Ammon's horn (tissue), 1 donor: ENCODE measurements around the gene SMPX.
A peak's percentile ranks its signal among the peaks of the same experiment; 100 is the strongest.

ENCODE experiments used
- DNase-seq: peaks from one replicate; pipeline ENCODE4 v3.0.0-alpha.2; 2016; ENCODE audit warnings: low spot score

The SMPX gene

GRCh38 chrX:21744060-21744459, 13.9 kb downstream of the SMPX start:
- no peak for DNase-seq

DNA sequence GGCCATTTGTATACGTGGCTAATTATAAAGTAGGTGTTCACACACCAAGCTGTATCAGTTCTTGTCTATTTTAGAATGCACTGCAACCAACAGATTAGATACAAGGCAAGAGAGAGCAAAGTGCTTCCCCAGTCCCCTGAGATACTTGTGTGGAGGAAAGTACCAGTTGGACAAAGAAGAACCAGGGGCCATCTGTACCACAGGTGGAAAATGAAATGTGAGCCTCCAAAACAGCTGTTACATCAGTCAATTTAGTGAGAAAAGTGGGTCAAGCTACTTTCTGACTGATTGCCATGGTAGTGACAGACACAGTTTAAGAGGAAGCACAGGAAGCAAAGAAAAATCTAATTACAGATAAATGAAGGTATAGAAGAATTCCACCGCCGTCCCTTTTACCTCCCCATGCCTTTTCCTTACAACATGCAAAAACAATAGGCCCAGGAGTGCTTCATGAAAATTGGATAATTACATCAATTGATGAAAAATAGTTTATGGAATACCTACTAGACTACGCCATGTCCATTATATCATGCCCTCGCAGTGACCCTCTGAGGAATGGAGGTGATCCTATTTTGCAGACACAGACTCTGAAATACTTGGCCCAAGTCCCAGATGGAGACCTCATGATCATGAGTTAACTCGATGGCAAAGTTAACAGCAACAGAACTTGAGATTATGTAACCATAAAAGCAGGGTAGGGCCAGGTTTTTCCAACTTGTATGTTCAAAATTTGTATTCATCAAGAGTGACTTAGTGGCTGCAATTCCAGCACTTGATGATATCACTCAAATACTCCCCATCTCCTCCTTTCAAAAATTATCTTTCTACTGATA, 15.8 kb downstream of the SMPX start:
- DNase-seq: no peak

- no peak for DNase-seq
Observed at GRCh38 chrX:21741364-21741763, 16.6 kb downstream of the SMPX start.

GRCh38 chrX:21740329-21741274, 17.3 kb downstream of the SMPX start:
- DNase-seq: no peak

GRCh38 chrX:21738950-21739287, 19.0 kb downstream of the SMPX start:
- DNase-seq: no peak

DNA sequence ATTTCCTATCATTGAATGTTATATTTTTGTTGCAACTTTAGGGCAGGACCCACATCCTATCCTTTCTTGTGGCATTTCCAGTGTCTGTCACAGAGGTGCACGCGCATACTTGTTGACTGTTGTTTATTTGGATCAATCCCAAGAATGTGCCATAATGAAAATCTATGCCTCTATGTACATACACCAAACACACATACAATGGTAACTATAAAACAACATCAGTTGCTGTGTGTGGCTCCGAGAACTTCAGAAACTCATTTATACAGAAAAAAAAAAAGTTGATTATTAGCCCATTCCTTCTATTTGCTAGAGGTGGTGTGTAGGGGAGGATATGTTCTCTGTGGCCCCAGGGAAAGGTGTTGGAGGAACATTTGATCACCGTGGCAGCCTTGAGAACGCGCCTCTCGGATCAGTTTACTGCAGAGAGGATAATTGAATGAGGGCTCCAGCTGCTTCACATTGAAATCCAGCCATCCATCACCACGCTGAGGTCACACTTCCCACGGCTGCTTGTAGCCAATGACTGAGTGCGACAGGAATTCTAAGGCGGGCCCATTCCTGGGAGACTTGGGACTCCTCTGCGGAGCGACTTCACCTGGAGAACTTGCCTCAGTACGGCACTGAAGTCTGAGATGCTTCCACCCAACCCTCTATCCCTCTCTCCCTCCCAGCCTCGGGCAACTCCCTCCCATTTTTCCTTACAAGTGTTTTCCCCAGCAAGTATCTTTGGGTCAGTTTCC, 19.5 kb downstream of the SMPX start:
- DNase-seq: no peak

- DNase-seq: no peak
Observed at GRCh38 chrX:21735768-21736127, 22.2 kb downstream of the SMPX start.

- no peak for DNase-seq
Observed at GRCh38 chrX:21735038-21735767, 22.7 kb downstream of the SMPX start.

DNA sequence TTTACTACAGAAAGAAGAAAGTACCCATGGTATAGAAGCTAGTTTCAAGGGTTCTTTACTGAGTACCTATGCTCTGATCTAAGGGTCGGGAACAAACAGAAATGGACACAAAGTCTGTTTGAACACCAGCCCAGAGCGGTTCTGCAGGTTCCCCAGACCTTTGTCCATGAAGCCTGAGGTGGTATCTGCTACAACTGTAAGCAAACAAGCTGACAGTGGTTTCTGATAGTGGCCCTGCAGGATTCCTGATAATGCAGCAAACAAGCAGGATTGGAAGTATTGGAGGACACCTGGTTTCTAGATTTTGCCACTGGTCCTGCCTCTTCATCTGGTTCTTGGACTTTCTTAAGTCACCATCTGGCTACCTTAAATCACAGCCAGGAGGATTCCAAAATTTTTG, 23.7 kb downstream of the SMPX start:
- DNase-seq: no peak

DNA sequence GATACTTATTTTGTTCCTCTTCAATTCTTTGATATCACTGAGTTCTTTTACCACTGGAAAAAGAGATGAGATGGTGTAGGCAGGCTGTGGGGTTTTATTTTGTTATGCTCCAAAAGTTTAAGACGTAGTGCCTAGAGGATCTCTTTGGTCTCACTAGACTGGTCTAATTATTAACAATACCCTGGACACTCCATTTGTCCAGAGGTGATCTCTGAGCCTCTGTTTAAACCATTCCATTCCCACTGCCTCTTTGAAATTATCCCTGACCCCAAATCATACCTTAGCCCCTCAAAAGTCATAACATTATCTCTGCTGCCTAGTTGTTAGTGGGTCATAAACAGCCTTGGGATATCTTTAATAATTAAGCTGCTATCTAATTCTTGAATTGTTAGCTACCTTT, 24.2 kb downstream of the SMPX start:
- DNase-seq: no peak

DNA sequence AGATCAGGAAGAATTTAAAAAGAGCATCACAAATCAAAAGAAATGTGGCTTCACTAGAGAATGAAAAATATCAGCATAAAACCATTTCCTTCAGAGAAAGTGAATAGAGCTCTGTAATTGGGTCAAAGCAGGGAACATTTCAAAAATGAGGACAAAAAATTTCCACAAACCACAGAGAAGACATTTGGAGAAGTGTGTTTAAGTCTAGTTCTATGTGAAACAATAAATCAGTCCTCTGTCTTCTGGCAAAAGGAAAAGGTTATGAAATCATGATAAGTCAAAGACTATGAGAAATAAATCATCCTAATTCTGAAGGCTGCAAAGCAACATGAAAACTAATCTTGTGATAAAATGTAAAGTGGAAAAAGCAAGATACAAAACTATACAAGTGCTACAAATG, 27.9 kb downstream of the SMPX start:
- DNase-seq: no peak

DNA sequence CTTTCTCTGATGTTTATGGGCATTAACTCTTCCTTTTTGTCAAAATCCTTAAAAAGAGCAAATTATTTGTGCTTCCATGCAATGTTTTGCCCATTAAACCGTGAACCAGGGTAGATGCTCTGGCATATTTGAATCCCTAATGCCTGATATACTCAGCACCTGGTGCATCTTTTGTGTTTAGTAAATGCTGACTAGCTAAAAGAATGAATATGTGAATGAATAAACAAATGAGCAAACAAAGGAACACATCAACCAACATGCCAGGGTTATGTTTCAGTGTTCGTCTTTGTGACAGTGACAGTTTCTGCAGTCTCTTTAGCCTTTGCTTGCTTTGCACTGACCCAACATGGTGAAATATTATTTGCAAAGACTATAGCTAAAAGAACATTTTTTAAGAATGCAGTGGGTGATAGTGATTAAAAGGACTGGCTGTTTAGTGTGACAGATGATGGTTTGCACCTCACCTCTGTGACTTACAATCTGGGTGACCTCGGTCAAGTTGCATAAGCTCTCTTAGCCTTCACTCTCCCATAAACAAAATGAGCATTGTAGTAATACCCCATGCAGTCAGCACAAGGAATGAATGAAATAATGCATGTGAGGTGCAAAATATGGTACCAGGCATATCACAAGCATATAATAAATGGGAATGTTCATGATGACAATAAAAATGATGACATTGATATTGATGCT, 29.5 kb downstream of the SMPX start:
- no peak for DNase-seq

GRCh38 chrX:21725916-21726315, 32.0 kb downstream of the SMPX start:
- no peak for DNase-seq

GRCh38 chrX:21725496-21725895, 32.4 kb downstream of the SMPX start:
- peak; percentile 25 for DNase-seq

- no peak for DNase-seq
Observed at GRCh38 chrX:21723814-21724213, 34.1 kb downstream of the SMPX start.

- no peak for DNase-seq
Observed at GRCh38 chrX:21723084-21723483, 34.8 kb downstream of the SMPX start.

- DNase-seq: no peak
Observed at GRCh38 chrX:21721195-21721594, 36.7 kb downstream of the SMPX start.

DNA sequence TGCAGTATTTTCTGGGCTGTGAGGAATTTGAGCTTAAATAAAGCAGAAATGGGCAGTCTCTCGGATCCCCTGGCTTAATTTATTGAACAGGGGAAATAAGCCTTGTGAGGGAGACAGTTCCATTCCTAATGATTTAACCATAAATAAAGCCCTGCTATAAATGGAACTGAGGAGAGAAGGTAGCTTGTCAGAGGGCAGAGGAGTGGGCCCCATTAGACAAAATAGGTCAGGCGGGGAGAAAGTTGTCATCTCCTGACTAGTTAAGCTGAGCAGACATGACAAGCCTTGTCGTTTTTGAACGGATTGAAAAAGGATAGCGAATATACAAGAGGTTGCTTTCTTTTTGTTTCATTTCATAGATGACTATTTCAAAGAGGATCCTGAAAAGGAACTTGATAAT, 39.3 kb downstream of the SMPX start:
- DNase-seq: no peak

DNA sequence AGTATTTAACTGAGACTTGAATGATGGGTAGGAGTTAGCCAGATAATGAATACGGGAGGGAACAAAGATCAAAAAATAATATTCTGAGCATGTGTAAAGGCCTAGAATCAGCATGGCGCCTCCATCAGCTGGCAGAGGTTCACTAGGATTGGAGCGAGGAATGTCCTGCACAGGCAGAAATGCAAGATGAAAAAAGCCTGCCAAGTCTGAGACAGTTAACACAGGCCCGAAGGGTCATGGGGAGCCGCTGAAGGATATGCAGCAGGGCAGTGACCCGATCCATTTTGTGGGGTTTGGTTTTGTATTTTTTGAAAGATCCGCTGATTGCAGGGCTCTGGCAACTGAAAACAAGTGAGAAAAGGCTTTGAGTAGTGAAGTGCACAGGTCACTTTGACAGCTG, 40.1 kb downstream of the SMPX start:
- DNase-seq: no peak

DNA sequence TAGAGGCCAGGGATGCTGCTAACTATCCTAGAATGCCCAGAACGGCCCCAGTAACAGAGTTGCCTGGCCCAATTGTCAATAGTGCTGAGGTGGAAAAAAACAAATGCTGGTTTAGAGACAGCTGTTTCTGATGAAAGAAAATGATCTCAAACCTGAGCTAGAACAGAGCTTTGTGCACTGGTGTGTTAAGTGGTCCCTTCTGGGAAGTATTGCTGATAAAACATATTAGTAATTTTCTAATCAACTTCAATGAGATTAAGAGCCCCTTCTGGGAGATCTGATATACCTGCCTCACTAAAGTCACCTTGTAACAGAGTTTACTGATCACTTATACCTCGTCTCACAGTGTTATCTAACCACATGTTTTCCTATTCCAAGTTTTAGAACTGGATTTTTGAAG, 42.1 kb downstream of the SMPX start:
- no peak for DNase-seq

- no peak for DNase-seq
Observed at GRCh38 chrX:21715337-21715736, 42.6 kb downstream of the SMPX start.
